Measurements from ENCODE around the gene SPPL2B. TPM values are rescaled to one million over a fixed set of nuclear protein-coding genes. Genes with fewer than 3 reads are reported as not detected.
A peak's percentile ranks its signal among the peaks of the same experiment; 100 is the strongest.

SPPL2B gene
- total RNA-seq, 1 experiment from 2014 or later = 73.7 TPM

DNA sequence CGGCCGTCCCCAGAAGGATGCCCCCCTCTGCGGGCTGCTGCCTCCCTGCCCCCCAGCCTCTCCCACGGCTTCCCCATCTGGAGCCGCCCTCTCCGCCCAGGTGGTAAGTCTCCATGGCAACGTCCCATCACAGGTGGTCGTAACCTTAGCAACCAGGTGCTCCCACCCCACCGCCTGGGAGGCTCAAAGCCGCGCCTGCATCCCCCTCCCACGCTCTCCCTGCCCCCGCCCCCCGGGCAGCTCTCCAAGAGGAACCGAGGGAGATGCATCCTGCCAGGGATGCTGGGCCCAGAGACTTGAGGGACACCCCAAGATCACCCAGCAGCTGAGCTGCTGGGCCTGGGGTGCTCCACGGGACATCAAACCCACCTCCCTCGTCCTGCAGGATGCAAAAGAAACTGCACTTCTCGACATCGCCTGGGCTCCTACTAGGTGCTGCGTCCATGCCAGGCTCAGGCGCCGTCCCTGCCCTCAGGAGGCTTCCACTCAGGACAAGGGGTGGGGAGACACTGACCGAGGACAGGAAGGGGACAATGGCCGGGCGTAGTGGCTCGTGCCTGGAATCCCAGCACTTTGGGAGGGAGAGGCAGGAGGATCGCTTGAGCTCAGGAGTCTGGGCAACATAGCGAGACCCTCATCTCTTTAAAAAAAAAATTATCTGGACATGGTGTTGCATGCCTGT is 15.5 kb upstream of the SPPL2B start:
- TF ChIP-seq, protein P1, sequence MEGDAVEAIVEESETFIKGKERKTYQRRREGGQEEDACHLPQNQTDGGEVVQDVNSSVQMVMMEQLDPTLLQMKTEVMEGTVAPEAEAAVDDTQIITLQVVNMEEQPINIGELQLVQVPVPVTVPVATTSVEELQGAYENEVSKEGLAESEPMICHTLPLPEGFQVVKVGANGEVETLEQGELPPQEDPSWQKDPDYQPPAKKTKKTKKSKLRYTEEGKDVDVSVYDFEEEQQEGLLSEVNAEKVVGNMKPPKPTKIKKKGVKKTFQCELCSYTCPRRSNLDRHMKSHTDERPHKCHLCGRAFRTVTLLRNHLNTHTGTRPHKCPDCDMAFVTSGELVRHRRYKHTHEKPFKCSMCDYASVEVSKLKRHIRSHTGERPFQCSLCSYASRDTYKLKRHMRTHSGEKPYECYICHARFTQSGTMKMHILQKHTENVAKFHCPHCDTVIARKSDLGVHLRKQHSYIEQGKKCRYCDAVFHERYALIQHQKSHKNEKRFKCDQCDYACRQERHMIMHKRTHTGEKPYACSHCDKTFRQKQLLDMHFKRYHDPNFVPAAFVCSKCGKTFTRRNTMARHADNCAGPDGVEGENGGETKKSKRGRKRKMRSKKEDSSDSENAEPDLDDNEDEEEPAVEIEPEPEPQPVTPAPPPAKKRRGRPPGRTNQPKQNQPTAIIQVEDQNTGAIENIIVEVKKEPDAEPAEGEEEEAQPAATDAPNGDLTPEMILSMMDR (conservative IDR thresholded peaks at IDR 0.05) = 0 out of 3 replicates have a peak, but pooled peaks have one; percentile 29
- Histone ChIP-seq H4K20me1 (ENCODE audit: control insufficient read depth, insufficient read depth, insufficient read length) (no peaks in the 10 kb centered on the region), H3K4ac (ENCODE audit: low read depth, low read length) (no peak overlapping the region), H3K56ac (ENCODE audit: insufficient read length, low read depth, low read length) (no peak overlapping the region), H3K4me1 (ENCODE audit: insufficient read depth, low read length) (no peaks in the 10 kb centered on the region), H3K23me2 (ENCODE audit: insufficient read length, low read depth, low read length, poor library complexity, severe bottlenecking) (no peaks in the 10 kb centered on the region), H3K79me2 (ENCODE audit: insufficient read depth, low read length) (no peaks in the 10 kb centered on the region), H3T11ph (ENCODE audit: low read length) (no peak overlapping the region), H2BK20ac (ENCODE audit: low read depth, low read length, poor library complexity, severe bottlenecking) (no peak overlapping the region), H3K18ac (ENCODE audit: insufficient read length, low read depth, low read length) (no peak overlapping the region), H3K23ac (ENCODE audit: insufficient read length, low read depth, low read length) (no peak overlapping the region), H3K4me2 (ENCODE audit: insufficient read depth, insufficient read length, low read length) (no peak overlapping the region), H2BK15ac (ENCODE audit: low read depth, low read length) (no peak overlapping the region), H2BK5ac (ENCODE audit: insufficient read length, low read length) (no peak overlapping the region), H2BK12ac (ENCODE audit: insufficient read length, low read depth, low read length) (no peak overlapping the region), H3K14ac (ENCODE audit: insufficient read depth, low read length) (no peak overlapping the region), H3K9me3 (ENCODE audit: control insufficient read depth, low read depth, low read length) (no peaks in the 10 kb centered on the region), H3K9ac (ENCODE audit: extremely low read depth, insufficient read length, low read length) (no peak overlapping the region), H2AK5ac (ENCODE audit: insufficient read length, low read length) (no peak overlapping the region), H4K5ac (ENCODE audit: insufficient read length, low read depth, low read length) (no peak overlapping the region), H2BK120ac (ENCODE audit: low read depth, low read length, poor library complexity, severe bottlenecking) (no peak overlapping the region), H4K8ac (replicated peaks; ENCODE audit: insufficient read length, low read depth, low read length) (no peak overlapping the region), H3K27me3 (ENCODE audit: insufficient read depth, low read length) (no peaks in the 10 kb centered on the region; the same call in 1 of the 2 replicates), H3K27ac (ENCODE audit: insufficient read length, low read depth, low read length) (no peak overlapping the region), H4K91ac (ENCODE audit: insufficient read length, low read depth, low read length) (no peak overlapping the region), H3K79me1 (ENCODE audit: insufficient read depth, low read depth, low read length, poor library complexity, severe bottlenecking) (no peaks in the 10 kb centered on the region), H2AFZ (ENCODE audit: low read length) (no peak overlapping the region)
- peaks cover 0 to 9% of the 10 kb centered on the region in 2 experiments; a peak in 3 of 5 replicates for H3K9me3 Mint-ChIP-seq
- peaks cover 0 to 2% (median 0%) of the 10 kb centered on the region in 3 experiments; a peak in 2 of 7 replicates for H3K36me3 Mint-ChIP-seq (ENCODE audit: insufficient read depth in 1 of 3, low read depth in 3 of 3)
- WGBS (ENCODE audit: extremely low coverage, insufficient read length, low lambda C conversion rate) = no CpG with 5 or more reads among the region's 28 CpGs
- peaks cover 61% of the 10 kb centered on the region for H3K27me3 Mint-ChIP-seq (ENCODE audit: low read depth)
- H3K4me1 Mint-ChIP-seq = peaks cover 10 to 28% of the 10 kb centered on the region in 2 experiments
- DNase-seq = peak; percentile 64
- H3K27ac Mint-ChIP-seq = no peak overlapping the region
- H3K4me3 Mint-ChIP-seq = peak overlapping the region in 1 of 2 experiments; percentile 29; a peak in 1 of 5 replicates

Measured in H9 (cell line).